ENCODE results near the gene OPRD1. TPM values are rescaled to one million over a fixed set of nuclear protein-coding genes. Genes with fewer than 3 reads are reported as not detected.

Gene OPRD1
- total RNA-seq, 4 donors from 2014 or later: 0.15 to 0.24 (median 0.24) TPM; not detected in 1

GRCh38 chr1:28887835-28888682 lies 76.1 kb downstream of the OPRD1 start:
- intact Hi-C loops (cut with DNase I; ENCODE audit: low total_unique reads) (loop anchor here (2.0 to 10.0 kb wide), 4 partner anchors 27 to 1827 kb away; partner anchors contain the start of genes EPB41, SESN2 and TAF12), in situ Hi-C loops (cut with MboI; ENCODE audit: low sequenced_read_pairs in 4 of 4) (loop anchor here (10.0 to 25.0 kb wide), 7 partner anchors 97 to 1824 kb away; partner anchors contain the start of genes RNU11 (in 3 of the 4), TAF12 (in 3 of the 4), MATN1 (in 1 of the 4) and PHACTR4 (in 1 of the 4))
- H3K4me3 ChIP-seq: peak overlapping the region; percentile 85 to 92 (median 88)
- H3K36me3 ChIP-seq: no peaks in the 10 kb centered on the region
- no peaks in the 10 kb centered on the region for H3K27me3 ChIP-seq
- DNase-seq (no peak), ATAC-seq (no peak)
- TF ChIP-seq POLR2A (IDR thresholded peaks at IDR 0.05) (no peak), CTCF (IDR thresholded peaks at IDR 0.05 in 4 of 5, conservative IDR thresholded peaks at IDR 0.05 in 1 of 5) (no peak)
- H3K4me1 ChIP-seq: peaks cover 19 to 26% of the 10 kb centered on the region in 2 donors
- H3K9me3 ChIP-seq: no peaks in the 10 kb centered on the region
- H3K27ac ChIP-seq: peak overlapping the region; percentile 87 to 93 (median 92)

- no peak overlapping the region for H3K27ac ChIP-seq
- intact Hi-C loops (cut with DNase I; ENCODE audit: low total_unique reads): loop anchor here (5.0 to 10.0 kb wide), 3 partner anchors 247 to 1826 kb away; partner anchors contain the start of genes SESN2 and TAF12
- peaks cover 19 to 26% of the 10 kb centered on the region in 2 donors for H3K4me1 ChIP-seq
- ATAC-seq (no peak), DNase-seq (no peak)
- no peak overlapping the region for H3K4me3 ChIP-seq
- TF ChIP-seq POLR2A (IDR thresholded peaks at IDR 0.05) (no peak), CTCF (IDR thresholded peaks at IDR 0.05 in 4 of 5, conservative IDR thresholded peaks at IDR 0.05 in 1 of 5) (no peak)
- H3K27me3 ChIP-seq: no peaks in the 10 kb centered on the region
- in situ Hi-C loops (cut with MboI; ENCODE audit: low sequenced_read_pairs in 4 of 4): loop anchor here (10.0 to 25.0 kb wide), 7 partner anchors 96 to 1823 kb away; partner anchors contain the start of genes RNU11 (in 3 of the 4), TAF12 (in 3 of the 4), MATN1 (in 1 of the 4) and PHACTR4 (in 1 of the 4)
- no peaks in the 10 kb centered on the region for H3K9me3 ChIP-seq
- no peaks in the 10 kb centered on the region for H3K36me3 ChIP-seq
Measured at GRCh38 chr1:28888915-28889314, 76.9 kb downstream of the OPRD1 start.

GRCh38 chr1:28889357-28889756 lies 77.4 kb downstream of the OPRD1 start:
- no peaks in the 10 kb centered on the region for H3K27me3 ChIP-seq
- in situ Hi-C loops (cut with MboI; ENCODE audit: low sequenced_read_pairs in 4 of 4) (loop anchor here (10.0 to 25.0 kb wide), 7 partner anchors 95 to 1823 kb away; partner anchors contain the start of genes RNU11 (in 3 of the 4), TAF12 (in 3 of the 4), MATN1 (in 1 of the 4) and PHACTR4 (in 1 of the 4)), intact Hi-C loops (cut with DNase I; ENCODE audit: low total_unique reads) (loop anchor here (5.0 to 10.0 kb wide), 3 partner anchors 247 to 1825 kb away; partner anchors contain the start of genes SESN2 and TAF12)
- no peak overlapping the region for H3K4me3 ChIP-seq
- ATAC-seq (no peak), DNase-seq (no peak)
- H3K9me3 ChIP-seq: no peaks in the 10 kb centered on the region
- no peak for TF ChIP-seq POLR2A (IDR thresholded peaks at IDR 0.05)
- no peak for TF ChIP-seq CTCF (IDR thresholded peaks at IDR 0.05 in 4 of 5, conservative IDR thresholded peaks at IDR 0.05 in 1 of 5)
- H3K27ac ChIP-seq: no peak overlapping the region
- H3K4me1 ChIP-seq: peaks cover 19 to 26% of the 10 kb centered on the region in 2 donors
- no peaks in the 10 kb centered on the region for H3K36me3 ChIP-seq

- peaks cover 8 to 17% of the 10 kb centered on the region in 2 donors for H3K4me1 ChIP-seq
- no peaks in the 10 kb centered on the region for H3K36me3 ChIP-seq
- H3K27me3 ChIP-seq: no peaks in the 10 kb centered on the region
- TF ChIP-seq CTCF (IDR thresholded peaks at IDR 0.05 in 4 of 5, conservative IDR thresholded peaks at IDR 0.05 in 1 of 5): no peak
- intact Hi-C loops (cut with DNase I; ENCODE audit: low total_unique reads): no loop called here
- H3K27ac ChIP-seq: no peak overlapping the region
- no peaks in the 10 kb centered on the region for H3K9me3 ChIP-seq
- no peak overlapping the region for H3K4me3 ChIP-seq
- ATAC-seq (no peak), DNase-seq (no peak)
- in situ Hi-C loops (cut with MboI; ENCODE audit: low sequenced_read_pairs in 4 of 4): loop anchor here (25.0 kb wide), 4 partner anchors 253 to 1822 kb away; partner anchors contain the start of genes RNU11 (in 2 of the 4), TAF12 (in 2 of the 4), MATN1 (in 1 of the 4) and PHACTR4 (in 1 of the 4)
Measured at GRCh38 chr1:28890435-28890834, 78.5 kb downstream of the OPRD1 start.
